Colonic mucosa (tissue), 4 donors: ENCODE measurements around the gene DRAXIN. TPM values are rescaled to one million over a fixed set of nuclear protein-coding genes. Genes with fewer than 3 reads are reported as not detected.

Experiments
- DNase-seq: peaks from one replicate; pipeline ENCODE4 v3.0.0-alpha.2; 2020
- H3K27ac ChIP-seq: fragments of 200-600 bp; one replicate; pipeline ENCODE4 v1.8.0; 2021
- H3K27me3 ChIP-seq: fragments of 200-600 bp; one replicate; pipeline ENCODE4 v1.8.0; 2021
- H3K36me3 ChIP-seq: fragments of 200-600 bp; one replicate; pipeline ENCODE4 v1.8.0; 2021
- H3K4me1 ChIP-seq: fragments of 200-600 bp; one replicate; pipeline ENCODE4 v1.8.0; 2021; ENCODE audit warnings: mild to moderate bottlenecking
- H3K4me3 ChIP-seq: fragments of 200-600 bp; one replicate; pipeline ENCODE4 v1.8.0; 2021
- H3K9ac ChIP-seq, 2 donors: one replicate each; pipeline ENCODE4 v1.7.0; 2013; ENCODE audit warnings: control low read depth in 2 of 2, low read depth in 2 of 2, low read length in 2 of 2
- H3K9me3 ChIP-seq: fragments of 200-600 bp; one replicate; pipeline ENCODE4 v1.8.0; 2021
- intact Hi-C: fragments of 100-400 bp; cut with DNase I; formaldehyde crosslinking; loops from one replicate; pipeline ENCODE4 v1.14.1; 2022
- total RNA-seq, 2 donors: library from RNA; stranded (reverse); fragmentation: NEBNext Ultra II Directional in 1 of 2; extraction: Animal tissue kit (Norgen Biotek cat#: 25700) in 1 of 2; gene quantifications; one replicate each; pipeline ENCODE4 v1.2.1, GENCODE V29; 2021
- TF ChIP-seq, protein P1 (sequence below): fragments of 200-600 bp; IDR thresholded peaks from one replicate; pipeline ENCODE4 v1.8.0; 2022; ENCODE audit warnings: antibody characterized with exemption, mild to moderate bottlenecking
- donor health status: healthy.
- donor health status: DM: no; HTN: no; CAD: no.
- donor health status: DM: no; HTN: no; CAD: no.

The DRAXIN gene
- total RNA-seq, 2 donors from 2014 or later = 0.05 TPM

DNA sequence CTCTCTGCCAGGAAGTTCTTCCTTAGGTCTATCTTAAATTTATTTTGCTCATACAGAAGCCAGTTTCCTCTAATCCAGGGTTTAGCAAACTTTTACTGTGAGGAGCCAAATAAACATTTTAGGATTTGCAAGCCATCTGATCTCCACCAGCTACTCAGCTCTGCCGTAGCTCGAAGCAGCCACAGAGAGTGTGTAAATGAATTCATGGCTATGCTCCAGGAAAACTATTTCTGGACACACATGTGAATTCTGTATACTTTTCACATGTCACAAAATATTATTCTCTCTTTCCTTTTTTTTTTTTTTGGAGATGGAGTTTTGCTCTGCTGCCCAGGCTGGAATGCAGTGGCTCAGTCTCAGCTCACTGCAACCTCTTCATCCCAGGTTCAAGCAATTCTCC, 31.0 kb downstream of the DRAXIN start:
- intact Hi-C loops = loop anchor here (5.0 kb wide), 1 partner anchor 70 kb away; the partner anchor contains the start of genes FBXO2 and FBXO44
- DNase-seq = no peak
- H3K27ac ChIP-seq = no peak overlapping the region
- H3K4me1 ChIP-seq = no peaks in the 10 kb centered on the region
- no peak overlapping the region for H3K4me3 ChIP-seq
- TF ChIP-seq, protein P1, sequence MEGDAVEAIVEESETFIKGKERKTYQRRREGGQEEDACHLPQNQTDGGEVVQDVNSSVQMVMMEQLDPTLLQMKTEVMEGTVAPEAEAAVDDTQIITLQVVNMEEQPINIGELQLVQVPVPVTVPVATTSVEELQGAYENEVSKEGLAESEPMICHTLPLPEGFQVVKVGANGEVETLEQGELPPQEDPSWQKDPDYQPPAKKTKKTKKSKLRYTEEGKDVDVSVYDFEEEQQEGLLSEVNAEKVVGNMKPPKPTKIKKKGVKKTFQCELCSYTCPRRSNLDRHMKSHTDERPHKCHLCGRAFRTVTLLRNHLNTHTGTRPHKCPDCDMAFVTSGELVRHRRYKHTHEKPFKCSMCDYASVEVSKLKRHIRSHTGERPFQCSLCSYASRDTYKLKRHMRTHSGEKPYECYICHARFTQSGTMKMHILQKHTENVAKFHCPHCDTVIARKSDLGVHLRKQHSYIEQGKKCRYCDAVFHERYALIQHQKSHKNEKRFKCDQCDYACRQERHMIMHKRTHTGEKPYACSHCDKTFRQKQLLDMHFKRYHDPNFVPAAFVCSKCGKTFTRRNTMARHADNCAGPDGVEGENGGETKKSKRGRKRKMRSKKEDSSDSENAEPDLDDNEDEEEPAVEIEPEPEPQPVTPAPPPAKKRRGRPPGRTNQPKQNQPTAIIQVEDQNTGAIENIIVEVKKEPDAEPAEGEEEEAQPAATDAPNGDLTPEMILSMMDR = no peak
- H3K9ac ChIP-seq = no peak overlapping the region
- no peaks in the 10 kb centered on the region for H3K36me3 ChIP-seq
- H3K27me3 ChIP-seq = no peaks in the 10 kb centered on the region
- H3K9me3 ChIP-seq = no peaks in the 10 kb centered on the region

DNA sequence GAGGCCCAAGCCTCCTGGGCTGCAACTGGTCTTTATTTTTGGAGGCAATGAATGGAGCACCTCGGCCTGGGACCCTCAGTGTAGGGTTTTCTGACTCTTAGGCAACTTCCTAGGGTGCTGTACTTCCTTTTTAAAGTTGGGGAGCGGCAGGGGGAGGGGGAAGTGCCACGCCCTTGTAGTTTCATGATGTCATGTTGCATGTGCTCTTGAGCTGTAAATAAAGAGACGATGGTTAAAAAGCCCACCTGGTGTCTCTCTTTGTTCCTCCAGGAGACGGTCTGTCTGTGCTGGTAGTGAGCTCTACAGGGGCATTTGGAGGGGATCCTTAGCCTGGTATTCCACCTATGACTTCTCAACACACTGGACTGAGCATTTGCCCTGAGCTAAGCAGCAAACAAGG, 34.1 kb downstream of the DRAXIN start:
- no peaks in the 10 kb centered on the region for H3K9me3 ChIP-seq
- TF ChIP-seq, protein P1 = no peak
- no peak overlapping the region for H3K27ac ChIP-seq
- H3K36me3 ChIP-seq = no peaks in the 10 kb centered on the region
- DNase-seq = no peak
- no peak overlapping the region for H3K4me3 ChIP-seq
- no peak overlapping the region for H3K9ac ChIP-seq
- peaks cover 4% of the 10 kb centered on the region for H3K4me1 ChIP-seq
- H3K27me3 ChIP-seq = no peaks in the 10 kb centered on the region
- intact Hi-C loops = no loop called here

DNA sequence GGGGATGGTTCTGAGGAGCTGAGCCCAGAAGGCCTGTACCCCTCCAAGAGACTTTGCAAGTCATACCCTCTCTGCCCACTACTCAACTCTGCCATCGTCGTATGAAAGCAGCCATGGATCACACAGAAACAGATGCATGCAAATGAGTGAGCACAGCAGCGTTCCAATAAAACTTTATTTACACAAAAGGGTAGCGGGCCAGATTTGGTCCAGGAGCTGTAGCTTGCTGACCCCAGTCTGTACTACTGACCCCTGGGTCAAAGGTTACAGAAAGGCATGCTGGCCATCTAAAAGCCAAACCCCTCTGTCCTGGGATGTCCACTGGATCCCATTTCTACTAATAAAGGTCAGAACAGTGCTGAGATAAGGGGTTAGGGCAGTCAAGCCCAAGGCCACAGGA, 35.6 kb downstream of the DRAXIN start:
- Histone ChIP-seq H3K4me3 (no peak overlapping the region), H3K9me3 (no peaks in the 10 kb centered on the region), H3K4me1 (peaks cover 4% of the 10 kb centered on the region), H3K27me3 (no peaks in the 10 kb centered on the region), H3K27ac (no peak overlapping the region), H3K9ac (no peak overlapping the region), H3K36me3 (no peaks in the 10 kb centered on the region)
- no peak for DNase-seq
- intact Hi-C loops = no loop called here
- TF ChIP-seq, protein P1 = no peak

DNA sequence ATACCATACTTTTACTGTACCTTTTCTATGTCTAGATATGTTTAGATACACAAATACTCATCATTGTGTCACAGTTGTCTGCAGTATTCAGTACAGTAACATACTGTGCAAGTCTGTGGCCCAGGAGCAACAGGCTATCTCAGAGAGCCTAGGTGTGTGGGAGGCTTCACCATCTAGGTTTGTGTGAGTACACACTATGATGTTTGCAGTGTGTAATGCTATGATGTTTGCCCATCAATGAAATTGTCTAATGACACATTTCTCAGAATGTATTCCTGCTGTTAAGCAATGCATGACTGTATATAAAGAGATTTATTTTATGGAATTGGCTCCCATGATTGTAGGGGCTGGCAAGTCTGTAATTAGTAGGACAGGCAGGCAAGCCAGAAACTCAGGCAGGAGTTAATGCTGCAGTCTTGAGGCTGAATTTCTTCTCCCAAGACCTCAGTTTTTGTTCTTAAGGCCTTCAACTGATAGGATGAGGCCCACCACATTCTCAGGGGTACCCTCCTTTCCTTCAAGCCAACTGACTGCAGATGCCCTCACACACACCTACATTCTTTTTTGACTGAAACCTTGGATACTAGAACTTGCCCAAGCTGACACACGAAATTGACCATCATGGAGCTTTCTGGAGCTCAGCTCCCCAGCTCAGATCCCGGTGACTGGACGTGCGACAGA, 36.8 kb downstream of the DRAXIN start:
- no peak overlapping the region for H3K9ac ChIP-seq
- H3K36me3 ChIP-seq = no peaks in the 10 kb centered on the region
- H3K4me3 ChIP-seq = no peak overlapping the region
- no peaks in the 10 kb centered on the region for H3K9me3 ChIP-seq
- no peak for DNase-seq
- peaks cover 4% of the 10 kb centered on the region for H3K4me1 ChIP-seq
- intact Hi-C loops = no loop called here
- TF ChIP-seq, protein P1 = no peak
- no peak overlapping the region for H3K27ac ChIP-seq
- H3K27me3 ChIP-seq = no peaks in the 10 kb centered on the region

DNA sequence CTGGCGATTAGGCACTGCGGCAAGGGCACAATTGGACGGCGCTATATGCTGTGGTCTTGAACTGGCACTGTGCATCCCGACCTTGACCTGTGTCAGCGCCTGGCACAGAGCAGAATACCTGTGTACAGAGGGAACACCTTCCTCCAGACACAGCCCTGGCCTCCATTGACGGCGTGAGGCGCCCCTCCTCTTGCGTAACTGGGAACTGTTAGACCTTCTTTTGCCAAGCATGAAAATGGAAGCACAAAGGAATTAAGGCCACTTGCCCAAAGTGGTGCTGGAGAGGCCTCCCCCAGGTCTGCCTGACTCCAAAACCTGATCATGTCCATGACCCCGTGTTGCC, 37.6 kb downstream of the DRAXIN start:
- H3K36me3 ChIP-seq = no peaks in the 10 kb centered on the region
- H3K9me3 ChIP-seq = no peaks in the 10 kb centered on the region
- no peaks in the 10 kb centered on the region for H3K27me3 ChIP-seq
- no peak for DNase-seq
- TF ChIP-seq, protein P1 = no peak
- H3K9ac ChIP-seq = no peak overlapping the region
- peaks cover 4% of the 10 kb centered on the region for H3K4me1 ChIP-seq
- intact Hi-C loops = no loop called here
- no peak overlapping the region for H3K4me3 ChIP-seq
- no peak overlapping the region for H3K27ac ChIP-seq
